Coronary artery (tissue), 2 donors: ENCODE results near the gene RASGRP2.

Source experiments
- DNase-seq: peaks from one replicate; pipeline ENCODE4 v3.0.0-alpha.2; 2017; ENCODE audit warnings: low spot score
- H3K27ac ChIP-seq, 2 donors: fragments of 200-600 bp; sonication (generic); one replicate each; pipeline ENCODE4 v1.5.1; 2016 to 2019
- H3K4me3 ChIP-seq: fragments of 200-600 bp; sonication (generic); 2 replicates; pipeline ENCODE4 v1.5.1; 2016; ENCODE audit warnings: mild to moderate bottlenecking, moderate library complexity
- TF ChIP-seq, protein P1 (sequence below): fragments of 200-600 bp; sonication (generic); IDR thresholded peaks from one replicate; pipeline ENCODE4 v1.5.1; 2019; ENCODE audit warnings: antibody characterized with exemption

The RASGRP2 gene

DNA sequence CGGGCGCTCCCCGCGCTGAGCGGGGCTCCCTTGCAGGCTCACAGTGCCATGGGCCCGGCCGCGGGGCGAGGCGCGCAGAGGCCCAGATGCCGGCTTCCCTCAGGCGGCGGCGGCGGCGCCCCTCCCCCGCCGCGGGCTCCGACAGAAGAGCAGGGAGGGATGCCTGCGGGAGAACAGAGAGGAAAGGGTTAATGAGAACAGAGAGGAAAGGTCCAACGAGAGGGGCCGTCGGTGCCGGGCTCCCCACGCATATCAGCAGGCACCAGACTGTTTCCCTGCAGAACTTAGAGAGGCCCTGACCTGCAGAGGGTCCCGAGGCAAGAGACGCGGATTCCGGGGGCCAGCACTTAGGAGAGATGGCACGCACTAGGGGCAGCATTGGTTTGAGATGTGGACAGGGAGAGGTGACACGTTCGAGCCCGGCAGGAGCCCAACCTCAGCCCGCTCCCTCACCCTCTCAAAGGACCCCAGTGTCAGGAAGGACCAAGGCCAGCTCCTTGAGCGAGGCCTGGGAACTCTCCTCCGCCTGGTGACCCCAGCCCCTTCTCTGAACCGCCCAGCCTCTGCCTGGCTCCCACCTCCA is 30.1 kb downstream of the RASGRP2 start:
- Histone ChIP-seq H3K4me3 (peak overlapping the region; percentile 41), H3K27ac (no peak overlapping the region)
- TF ChIP-seq, protein P1, sequence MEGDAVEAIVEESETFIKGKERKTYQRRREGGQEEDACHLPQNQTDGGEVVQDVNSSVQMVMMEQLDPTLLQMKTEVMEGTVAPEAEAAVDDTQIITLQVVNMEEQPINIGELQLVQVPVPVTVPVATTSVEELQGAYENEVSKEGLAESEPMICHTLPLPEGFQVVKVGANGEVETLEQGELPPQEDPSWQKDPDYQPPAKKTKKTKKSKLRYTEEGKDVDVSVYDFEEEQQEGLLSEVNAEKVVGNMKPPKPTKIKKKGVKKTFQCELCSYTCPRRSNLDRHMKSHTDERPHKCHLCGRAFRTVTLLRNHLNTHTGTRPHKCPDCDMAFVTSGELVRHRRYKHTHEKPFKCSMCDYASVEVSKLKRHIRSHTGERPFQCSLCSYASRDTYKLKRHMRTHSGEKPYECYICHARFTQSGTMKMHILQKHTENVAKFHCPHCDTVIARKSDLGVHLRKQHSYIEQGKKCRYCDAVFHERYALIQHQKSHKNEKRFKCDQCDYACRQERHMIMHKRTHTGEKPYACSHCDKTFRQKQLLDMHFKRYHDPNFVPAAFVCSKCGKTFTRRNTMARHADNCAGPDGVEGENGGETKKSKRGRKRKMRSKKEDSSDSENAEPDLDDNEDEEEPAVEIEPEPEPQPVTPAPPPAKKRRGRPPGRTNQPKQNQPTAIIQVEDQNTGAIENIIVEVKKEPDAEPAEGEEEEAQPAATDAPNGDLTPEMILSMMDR: no peak
- DNase-seq: no peak

DNA sequence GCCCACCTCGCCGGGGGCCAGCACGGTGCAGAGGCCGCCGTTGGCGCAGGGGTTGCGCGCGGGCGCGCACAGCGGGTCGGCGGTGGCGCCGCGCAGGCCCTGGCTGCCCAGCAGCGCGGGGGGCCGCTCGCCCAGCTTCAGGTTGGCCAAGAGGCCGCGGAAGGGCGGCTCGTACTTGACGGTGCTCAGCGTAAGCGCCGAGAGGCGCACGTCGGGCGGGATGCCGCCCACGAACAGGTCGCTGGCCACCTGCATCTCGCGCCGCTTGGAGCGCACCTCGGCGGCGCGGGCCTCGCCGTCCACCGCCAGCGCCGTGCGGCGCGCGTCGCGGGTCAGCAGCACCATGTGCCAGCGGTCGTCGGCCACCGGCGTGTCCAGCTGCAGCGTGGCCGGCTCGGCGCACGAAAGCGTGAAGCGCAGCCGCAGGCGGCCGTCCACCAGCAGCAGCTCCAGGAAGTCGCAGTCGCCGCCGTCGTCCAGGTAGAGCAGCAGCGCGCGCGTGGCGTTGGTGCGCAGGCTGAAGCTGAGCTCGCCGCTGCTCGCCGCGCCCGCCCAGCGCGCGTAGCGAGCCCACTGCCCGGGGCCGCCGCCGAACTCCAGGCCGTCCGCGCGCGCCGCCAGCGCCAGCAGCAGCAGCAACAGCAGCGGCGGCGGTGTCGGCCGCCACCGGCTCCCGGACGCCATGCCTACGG is 30.8 kb downstream of the RASGRP2 start:
- H3K27ac ChIP-seq: no peak overlapping the region
- TF ChIP-seq, protein P1: no peak
- peak overlapping the region; percentile 41 for H3K4me3 ChIP-seq
- DNase-seq: no peak

DNA sequence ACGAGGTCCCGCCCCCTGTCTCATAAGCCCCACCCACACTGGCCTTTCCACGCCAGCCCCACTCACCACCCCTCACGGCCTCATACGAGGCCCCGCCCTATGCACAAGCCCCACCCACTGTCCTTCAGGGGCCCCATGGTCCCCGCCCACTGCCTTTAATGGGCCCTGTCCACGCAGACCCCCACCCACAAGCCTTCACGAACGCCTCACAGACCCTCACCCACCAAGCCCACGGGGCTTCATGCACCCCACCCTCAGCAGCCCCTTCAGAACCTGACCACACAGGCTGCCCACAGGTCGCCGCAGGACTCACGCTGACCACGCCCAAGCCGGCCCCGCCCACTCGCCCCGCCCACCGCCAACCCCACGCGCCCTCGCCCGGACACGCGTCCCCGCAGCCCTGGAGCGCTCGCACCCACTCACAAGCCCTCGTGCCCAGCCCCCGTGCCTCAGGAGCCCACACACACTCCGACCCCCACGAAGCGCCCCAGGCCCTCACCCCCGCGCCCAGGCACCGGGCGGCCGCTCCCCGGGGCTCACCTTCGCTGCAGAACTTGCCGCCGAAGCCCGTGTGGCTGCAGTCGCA is 31.4 kb downstream of the RASGRP2 start:
- TF ChIP-seq, protein P1: no peak
- no peak for DNase-seq
- Histone ChIP-seq H3K27ac (no peak overlapping the region), H3K4me3 (peak overlapping the region; percentile 41)

GRCh38 chr11:64711956-64712362 is 32.0 kb downstream of the RASGRP2 start:
- TF ChIP-seq, protein P1: no peak
- no peak for DNase-seq
- Histone ChIP-seq H3K27ac (no peak overlapping the region), H3K4me3 (peak overlapping the region; percentile 41)

DNA sequence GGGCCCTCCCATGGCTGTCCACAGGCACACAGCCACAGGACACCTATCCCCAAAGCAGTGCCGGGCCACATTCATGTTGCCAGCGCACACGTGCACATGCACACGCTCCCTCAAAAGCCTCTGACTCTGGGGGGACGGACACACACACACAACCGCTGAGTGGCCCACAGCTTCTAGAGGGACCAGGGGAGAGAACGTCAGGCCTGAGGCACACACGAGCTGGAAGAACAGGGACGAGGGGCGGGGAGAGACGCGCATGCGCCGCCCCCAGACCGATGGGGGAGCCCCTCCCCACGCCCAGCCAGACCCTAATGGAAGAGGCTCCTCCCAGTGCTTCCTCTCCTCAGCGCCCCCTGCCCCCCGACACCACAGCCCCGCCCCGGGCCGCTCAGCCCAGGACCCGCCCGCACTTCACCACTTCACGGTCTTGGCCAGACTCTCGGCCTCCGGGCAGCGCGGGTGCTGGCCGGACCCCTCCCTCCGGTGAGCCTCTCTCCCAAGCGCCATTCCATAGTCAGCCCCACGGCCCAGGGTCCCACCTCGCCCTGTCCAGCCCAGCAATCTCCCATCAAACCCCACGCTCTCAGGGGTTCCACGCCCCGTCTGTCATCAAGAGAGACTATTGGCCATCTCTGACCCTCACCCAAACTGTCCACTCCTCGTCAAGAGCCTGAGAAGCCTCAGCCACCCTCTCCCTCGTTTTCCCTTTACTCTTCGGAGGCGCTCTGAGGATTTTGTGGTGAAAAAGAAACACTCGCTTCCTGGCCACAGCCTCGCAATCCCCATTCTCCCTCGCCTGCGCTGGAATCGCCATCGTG is 32.6 kb downstream of the RASGRP2 start:
- no peak for DNase-seq
- TF ChIP-seq, protein P1: no peak
- no peak overlapping the region for H3K27ac ChIP-seq
- no peak overlapping the region for H3K4me3 ChIP-seq

DNA sequence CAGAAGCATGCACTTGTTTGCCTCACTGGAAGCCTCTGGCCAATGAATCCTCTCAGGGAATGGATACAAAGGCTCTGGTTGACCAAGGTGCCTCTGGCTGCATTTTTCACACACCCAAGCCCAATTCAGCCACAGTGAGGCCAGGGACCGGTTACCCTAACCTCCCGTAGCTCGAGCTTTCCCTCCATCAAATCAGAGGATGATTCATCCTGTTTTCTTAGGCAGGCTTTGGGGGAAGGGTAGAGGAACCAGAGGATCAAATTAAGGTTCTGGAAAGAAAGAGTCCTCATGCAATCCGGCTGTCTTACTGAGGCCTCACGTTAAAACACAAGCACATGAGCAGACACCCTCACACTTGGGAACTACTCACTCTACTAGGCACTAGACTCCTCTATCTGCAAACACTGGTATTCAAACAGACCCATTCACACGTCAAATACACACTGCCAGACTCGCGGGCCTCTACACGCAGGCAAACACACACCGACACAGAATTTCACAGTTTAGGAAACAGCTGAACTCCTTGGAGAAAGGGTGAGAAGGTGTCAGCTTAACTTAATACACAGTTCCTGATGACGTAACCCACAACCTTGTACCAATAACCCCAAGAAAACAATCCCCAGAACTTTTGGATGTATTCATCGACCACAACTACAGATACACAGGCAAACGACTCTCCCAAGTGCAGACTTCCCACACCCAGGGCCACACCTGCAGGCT is 33.4 kb downstream of the RASGRP2 start:
- no peak for DNase-seq
- TF ChIP-seq, protein P1: no peak
- Histone ChIP-seq H3K4me3 (no peak overlapping the region), H3K27ac (no peak overlapping the region)
